CD8-positive, alpha-beta memory T cell (primary cell): ENCODE results near the gene PRMT7. TPM values are rescaled to one million over a fixed set of nuclear protein-coding genes. Genes with fewer than 3 reads are reported as not detected.

ENCODE experiments used
- CTCF ChIA-PET: fragments of 350-600 bp; sonication (Branson Sonifier 250); formaldehyde crosslinking; loops from one replicate; lab custom pipeline; 2021; ENCODE audit warnings: antibody characterized with exemption; lab: Charles Lee
- POLR2A ChIA-PET: fragments of 350-600 bp; sonication (Branson Sonifier 250); formaldehyde crosslinking; loops from one replicate; lab custom pipeline; 2021; ENCODE audit warnings: antibody characterized with exemption; lab: Charles Lee
- DNase-seq, 5 donors: peaks; one replicate each; pipeline versions ENCODE4 v3.0.0 to v3.0.0-alpha.2; 2020 to 2022; ENCODE audit warnings: mixed read lengths in 1 of 5
- H3K27ac ChIP-seq: one replicate; pipeline ENCODE4 v1.7.0; 2013; ENCODE audit warnings: low read depth, mild to moderate bottlenecking, low read length, moderate library complexity
- H3K27me3 ChIP-seq: 2 replicates; pipeline ENCODE4 v1.7.0; 2013; ENCODE audit warnings: low read length, mild to moderate bottlenecking; ENCODE audit not compliant: insufficient read depth, poor library complexity, severe bottlenecking
- H3K36me3 ChIP-seq: 2 replicates; pipeline ENCODE4 v1.7.0; 2013; ENCODE audit warnings: mild to moderate bottlenecking, low read length, moderate library complexity; ENCODE audit not compliant: insufficient read depth
- H3K4me1 ChIP-seq: 2 replicates; pipeline ENCODE4 v1.7.0; 2013; ENCODE audit warnings: mild to moderate bottlenecking, low read length, moderate library complexity; ENCODE audit not compliant: insufficient read depth
- H3K4me3 ChIP-seq: 2 replicates; pipeline ENCODE4 v1.7.0; 2013; ENCODE audit warnings: mild to moderate bottlenecking, low read length
- H3K9me3 ChIP-seq: 2 replicates; pipeline ENCODE4 v1.7.0; 2013; ENCODE audit warnings: mild to moderate bottlenecking, low read length
- H3K27ac Mint-ChIP-seq, 8 donors: one replicate each; pipeline ENCODE4 v1.8.0; 2020 to 2021; ENCODE audit warnings: mixed read lengths in 8 of 8, mild to moderate bottlenecking in 6 of 8, inconsistent platforms in 3 of 8, moderate library complexity in 3 of 8
- H3K27me3 Mint-ChIP-seq, 2 donors: one replicate each; pipeline ENCODE4 v1.8.0; 2020 to 2021; ENCODE audit warnings: mixed read lengths in 2 of 2, mild to moderate bottlenecking in 1 of 2, moderate library complexity in 1 of 2
- H3K36me3 Mint-ChIP-seq, 3 donors: one replicate each; pipeline ENCODE4 v1.8.0; 2020 to 2021; ENCODE audit warnings: mixed read lengths in 3 of 3, inconsistent platforms in 1 of 3, mild to moderate bottlenecking in 1 of 3
- H3K4me1 Mint-ChIP-seq, 3 donors: one replicate each; pipeline ENCODE4 v1.8.0; 2020 to 2021; ENCODE audit warnings: mixed read lengths in 3 of 3, inconsistent platforms in 1 of 3, mild to moderate bottlenecking in 1 of 3
- H3K4me3 Mint-ChIP-seq, 7 donors: one replicate each; pipeline ENCODE4 v1.8.0; 2020 to 2021; ENCODE audit warnings: mixed read lengths in 7 of 7, mild to moderate bottlenecking in 6 of 7, moderate library complexity in 4 of 7, inconsistent platforms in 2 of 7
- H3K9me3 Mint-ChIP-seq, 5 donors: one replicate each; pipeline ENCODE4 v1.8.0; 2020 to 2022; ENCODE audit warnings: mixed read lengths in 5 of 5, mild to moderate bottlenecking in 3 of 5, moderate library complexity in 2 of 5, inconsistent platforms in 1 of 5
- polyA plus RNA-seq: library from polyadenylated mRNA; unstranded; fragments of 300-500 nt; fragmentation: Illumina TruSeq; gene quantifications from one replicate; pipeline ENCODE4 v1.2.3, GENCODE V29; 2021
- total RNA-seq, 2 experiments: library from RNA; stranded (reverse); gene quantifications; one replicate each; pipeline ENCODE4 v1.2.3, GENCODE V29; 2021

The PRMT7 gene
- total and polyA plus RNA-seq, 3 experiments from 2014 or later = 41.8 to 67.5 (median 61.1) TPM

DNA sequence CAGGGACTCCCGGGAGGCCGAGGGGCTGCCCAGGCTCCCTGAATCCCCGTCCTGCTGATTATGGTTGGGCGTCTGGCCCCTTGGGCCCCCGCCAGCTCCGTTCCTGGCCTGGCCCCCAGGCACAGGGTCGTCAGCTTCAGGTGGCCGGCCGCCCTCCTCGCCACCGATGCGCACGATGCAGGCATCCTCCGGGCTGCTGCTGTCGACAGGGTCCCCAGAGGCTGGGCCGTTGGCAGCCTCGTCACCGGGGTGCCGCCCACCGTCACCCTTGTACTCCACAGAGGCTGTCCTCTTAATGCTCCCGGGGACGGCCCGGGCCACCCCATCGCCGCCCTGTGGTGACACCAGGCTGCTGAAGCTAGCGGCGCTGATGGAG is 60.4 kb downstream of the PRMT7 start:
- H3K27ac Mint-ChIP-seq = no peak overlapping the region
- H3K9me3 ChIP-seq = no peaks in the 10 kb centered on the region
- H3K36me3 ChIP-seq = no peaks in the 10 kb centered on the region
- H3K27me3 ChIP-seq = no peaks in the 10 kb centered on the region
- DNase-seq = no peak
- H3K27ac ChIP-seq = no peak overlapping the region
- peaks cover 39% of the 10 kb centered on the region for H3K4me1 ChIP-seq
- H3K36me3 Mint-ChIP-seq = no peaks in the 10 kb centered on the region
- H3K4me1 Mint-ChIP-seq = peaks cover 36 to 55% (median 41%) of the 10 kb centered on the region in 3 donors
- peaks cover 0 to 4% of the 10 kb centered on the region in 2 donors for H3K27me3 Mint-ChIP-seq
- CTCF ChIA-PET = interaction anchor here (0.8 to 2.5 kb wide), 6 partner anchors 45 to 150 kb away, joined by 3 to 10 read pairs (median 5); no protein-coding TSS in a partner anchor
- H3K4me3 ChIP-seq = no peak overlapping the region
- H3K4me3 Mint-ChIP-seq = peak overlapping the region in 2 of 7 donors; percentile 38 to 84
- POLR2A ChIA-PET = interaction anchor here (1.1 kb wide), 1 partner anchor 9 kb away, joined by 3 read pairs; no protein-coding TSS in a partner anchor
- no peaks in the 10 kb centered on the region for H3K9me3 Mint-ChIP-seq

DNA sequence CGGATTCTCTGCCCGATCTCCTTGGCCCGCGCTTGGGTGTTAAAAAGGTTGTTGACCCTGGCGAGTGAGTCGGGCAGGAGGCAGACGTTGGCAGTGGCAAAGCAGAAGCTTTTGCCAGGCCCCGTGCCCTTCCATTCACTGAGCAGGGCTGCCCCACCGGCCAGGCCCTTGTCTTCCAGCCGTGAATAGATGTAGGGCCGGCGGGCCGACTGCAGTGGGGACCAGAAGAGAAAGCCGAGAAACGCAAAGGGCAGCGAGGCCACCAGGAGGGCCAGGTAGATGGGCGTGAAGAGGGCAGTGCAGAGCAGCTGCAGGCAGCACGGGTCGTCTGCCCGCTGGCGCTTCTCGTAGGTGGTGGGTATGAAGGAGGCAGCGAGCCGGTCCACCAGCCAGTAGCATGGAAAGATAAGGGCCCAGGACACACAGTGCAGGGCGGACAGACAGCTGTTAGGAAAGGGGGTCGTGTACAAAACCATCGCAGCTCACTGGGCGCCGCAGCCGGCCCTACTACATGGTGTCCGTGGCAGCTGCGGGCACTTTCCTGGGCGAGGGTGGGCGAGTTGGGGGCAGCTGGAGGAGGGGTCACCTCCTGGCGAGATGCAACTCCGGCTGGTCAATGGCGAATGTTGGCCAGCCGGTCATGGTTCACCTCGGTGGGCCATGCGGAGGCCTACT is 61.0 kb downstream of the PRMT7 start:
- ChIA-PET POLR2A (interaction anchor here (1.1 kb wide), 1 partner anchor 10 kb away, joined by 3 read pairs; no protein-coding TSS in a partner anchor), CTCF (interaction anchor here (1.2 to 2.5 kb wide), 4 partner anchors 44 to 149 kb away, joined by 4 to 10 read pairs (median 6); no protein-coding TSS in a partner anchor)
- Mint-ChIP-seq H3K4me3 (no peak overlapping the region), H3K9me3 (no peaks in the 10 kb centered on the region), H3K36me3 (no peaks in the 10 kb centered on the region), H3K4me1 (peaks cover 35 to 54% (median 41%) of the 10 kb centered on the region in 3 donors), H3K27ac (peak overlapping the region in 1 of 8 donors; percentile 72), H3K27me3 (peaks cover 0 to 3% of the 10 kb centered on the region in 2 donors)
- Histone ChIP-seq H3K4me1 (peaks cover 39% of the 10 kb centered on the region), H3K36me3 (no peaks in the 10 kb centered on the region), H3K27me3 (no peaks in the 10 kb centered on the region), H3K27ac (no peak overlapping the region), H3K4me3 (no peak overlapping the region), H3K9me3 (no peaks in the 10 kb centered on the region)
- DNase-seq = peak in 1 of 5 donors; percentile 39

DNA sequence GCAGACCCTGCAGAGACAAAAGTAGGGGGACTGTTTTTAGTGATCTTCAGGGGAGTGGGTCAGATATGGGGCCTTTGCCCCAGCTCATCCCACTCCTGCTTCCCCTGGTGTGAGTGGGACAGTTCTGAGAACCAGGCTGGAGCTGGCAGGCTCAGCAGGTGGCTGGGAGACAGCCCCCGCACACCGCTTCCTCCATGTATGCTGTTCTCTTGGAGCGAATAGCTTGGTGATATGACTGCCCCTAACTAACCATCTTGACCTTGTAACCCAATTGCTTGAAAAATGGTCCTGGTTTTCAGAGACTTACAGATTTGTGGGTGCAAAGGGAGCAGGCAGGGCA is 61.5 kb downstream of the PRMT7 start:
- Mint-ChIP-seq H3K27ac (peak overlapping the region in 1 of 8 donors; percentile 68), H3K27me3 (peaks cover 0 to 3% of the 10 kb centered on the region in 2 donors), H3K4me3 (no peak overlapping the region), H3K4me1 (peaks cover 32 to 50% (median 36%) of the 10 kb centered on the region in 3 donors), H3K9me3 (no peaks in the 10 kb centered on the region), H3K36me3 (no peaks in the 10 kb centered on the region)
- no peak overlapping the region for H3K4me3 ChIP-seq
- H3K27ac ChIP-seq = no peak overlapping the region
- H3K27me3 ChIP-seq = no peaks in the 10 kb centered on the region
- CTCF ChIA-PET = interaction anchor here (2.5 kb wide), 1 partner anchor 43 kb away, joined by 5 read pairs; no protein-coding TSS in a partner anchor
- H3K9me3 ChIP-seq = no peaks in the 10 kb centered on the region
- no peak for DNase-seq
- H3K4me1 ChIP-seq = peaks cover 39% of the 10 kb centered on the region
- POLR2A ChIA-PET = no interaction called here
- H3K36me3 ChIP-seq = no peaks in the 10 kb centered on the region

DNA sequence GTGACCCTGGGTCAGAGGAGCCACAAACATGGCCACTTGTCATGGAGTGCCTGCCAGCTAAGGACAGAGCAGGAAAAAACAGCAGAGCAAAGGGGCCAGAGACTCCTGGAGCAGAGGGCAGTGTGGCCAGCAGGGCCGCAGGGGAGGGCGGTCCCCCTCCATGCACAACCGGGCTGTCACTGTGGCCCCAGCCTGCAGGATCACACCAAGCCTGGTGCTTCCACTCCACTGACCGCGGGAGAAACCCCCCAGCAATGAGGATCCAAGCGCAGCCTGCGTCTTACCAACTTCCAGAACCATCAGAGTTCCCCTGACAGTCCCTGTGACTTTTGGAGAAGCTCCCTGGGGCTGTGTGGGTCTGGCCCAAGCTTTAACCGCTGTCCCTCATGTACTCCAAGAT is 62.0 kb downstream of the PRMT7 start:
- ChIA-PET CTCF (no interaction called here), POLR2A (interaction anchor here (0.6 kb wide), 1 partner anchor 413 kb away, joined by 3 read pairs; no protein-coding TSS in a partner anchor)
- no peak overlapping the region for H3K27ac ChIP-seq
- peaks cover 37% of the 10 kb centered on the region for H3K4me1 ChIP-seq
- Mint-ChIP-seq H3K4me3 (no peak overlapping the region), H3K27me3 (no peaks in the 10 kb centered on the region), H3K27ac (peak overlapping the region in 1 of 8 donors; percentile 70), H3K36me3 (no peaks in the 10 kb centered on the region), H3K4me1 (peaks cover 30 to 45% (median 32%) of the 10 kb centered on the region in 3 donors), H3K9me3 (no peaks in the 10 kb centered on the region)
- H3K4me3 ChIP-seq = no peak overlapping the region
- peak in 1 of 5 donors; percentile 37 for DNase-seq
- H3K27me3 ChIP-seq = no peaks in the 10 kb centered on the region
- H3K9me3 ChIP-seq = no peaks in the 10 kb centered on the region
- no peaks in the 10 kb centered on the region for H3K36me3 ChIP-seq

DNA sequence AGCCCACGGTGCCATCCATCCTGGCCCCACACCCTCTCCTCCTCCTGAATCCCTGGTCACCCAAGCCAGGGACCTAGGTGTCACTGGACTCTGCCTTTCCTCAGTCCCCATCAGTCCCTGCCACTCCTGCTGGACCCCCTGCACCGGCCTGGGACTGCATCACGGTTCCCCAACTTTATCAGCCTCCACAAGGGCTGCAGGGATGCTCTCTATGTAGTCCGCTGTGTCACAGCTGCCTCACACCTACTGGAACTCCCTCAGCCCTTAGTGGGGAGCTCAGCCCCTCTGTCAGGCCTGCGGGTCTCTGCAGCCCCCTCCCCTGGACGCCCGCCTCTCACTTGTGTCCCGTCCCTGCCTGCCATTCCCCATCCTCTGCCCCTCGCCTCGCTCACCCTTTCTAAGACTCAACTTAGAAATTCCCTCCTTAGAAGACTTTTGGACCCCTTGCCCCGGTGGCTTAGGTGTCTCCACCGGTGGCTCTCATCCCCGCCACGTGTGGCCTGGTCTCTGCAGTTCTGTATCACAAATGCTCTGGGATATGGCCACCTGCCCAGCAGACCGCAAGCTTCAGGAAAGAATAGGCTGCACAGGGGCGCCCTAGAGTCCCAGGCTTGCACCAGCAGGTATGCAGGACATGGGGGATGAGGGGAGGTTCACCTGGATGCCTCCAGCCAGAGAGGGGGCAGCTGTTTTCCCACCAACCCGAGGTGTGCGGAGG is 62.9 kb downstream of the PRMT7 start:
- Histone ChIP-seq H3K4me1 (peaks cover 30% of the 10 kb centered on the region), H3K27ac (no peak overlapping the region), H3K4me3 (no peak overlapping the region), H3K27me3 (no peaks in the 10 kb centered on the region), H3K36me3 (no peaks in the 10 kb centered on the region), H3K9me3 (no peaks in the 10 kb centered on the region)
- no peaks in the 10 kb centered on the region for H3K27me3 Mint-ChIP-seq
- H3K4me1 Mint-ChIP-seq = peaks cover 22 to 36% (median 24%) of the 10 kb centered on the region in 3 donors
- peak in 1 of 5 donors; percentile 33 for DNase-seq
- POLR2A ChIA-PET = interaction anchor here (0.6 kb wide), 1 partner anchor 412 kb away, joined by 3 read pairs; no protein-coding TSS in a partner anchor
- H3K27ac Mint-ChIP-seq = peak overlapping the region in 1 of 8 donors; percentile 33
- no peaks in the 10 kb centered on the region for H3K36me3 Mint-ChIP-seq
- CTCF ChIA-PET = no interaction called here
- no peaks in the 10 kb centered on the region for H3K9me3 Mint-ChIP-seq
- peak overlapping the region in 1 of 7 donors; percentile 78 for H3K4me3 Mint-ChIP-seq

DNA sequence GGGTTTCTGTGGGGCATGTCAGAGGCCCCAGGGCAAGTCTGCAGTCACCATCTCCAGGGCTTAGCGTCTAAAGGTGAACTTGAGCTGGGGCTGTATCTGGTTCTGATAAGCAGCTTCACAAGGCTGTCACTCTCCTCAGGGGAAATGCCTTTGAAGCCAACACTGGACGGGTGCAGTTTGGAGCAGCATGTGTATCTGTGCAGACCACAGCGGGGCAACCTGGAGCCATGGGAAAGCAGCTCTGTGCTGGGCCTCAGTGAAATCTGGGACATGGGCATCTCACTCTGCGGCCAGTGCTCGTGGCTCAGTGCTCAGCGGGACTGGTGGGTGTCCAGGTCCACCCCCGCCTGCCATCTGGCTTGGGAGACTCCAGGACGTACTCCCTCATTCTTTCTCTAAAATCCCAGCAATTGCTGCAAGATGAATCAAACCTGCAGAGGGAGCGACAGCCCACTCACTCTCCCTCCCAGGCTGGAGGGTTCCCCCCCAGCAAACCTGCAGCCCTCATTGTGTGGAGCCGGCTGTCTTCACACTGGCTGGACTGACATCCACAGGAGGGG is 63.5 kb downstream of the PRMT7 start:
- peaks cover 17 to 34% (median 24%) of the 10 kb centered on the region in 3 donors for H3K4me1 Mint-ChIP-seq
- POLR2A ChIA-PET = no interaction called here
- CTCF ChIA-PET = no interaction called here
- no peak overlapping the region for H3K4me3 Mint-ChIP-seq
- H3K36me3 ChIP-seq = no peaks in the 10 kb centered on the region
- H3K9me3 Mint-ChIP-seq = no peaks in the 10 kb centered on the region
- no peak overlapping the region for H3K4me3 ChIP-seq
- no peaks in the 10 kb centered on the region for H3K27me3 ChIP-seq
- H3K27ac ChIP-seq = no peak overlapping the region
- H3K9me3 ChIP-seq = no peaks in the 10 kb centered on the region
- no peaks in the 10 kb centered on the region for H3K36me3 Mint-ChIP-seq
- H3K4me1 ChIP-seq = peaks cover 30% of the 10 kb centered on the region
- H3K27me3 Mint-ChIP-seq = no peaks in the 10 kb centered on the region
- DNase-seq = no peak
- peak overlapping the region in 1 of 8 donors; percentile 29 for H3K27ac Mint-ChIP-seq

DNA sequence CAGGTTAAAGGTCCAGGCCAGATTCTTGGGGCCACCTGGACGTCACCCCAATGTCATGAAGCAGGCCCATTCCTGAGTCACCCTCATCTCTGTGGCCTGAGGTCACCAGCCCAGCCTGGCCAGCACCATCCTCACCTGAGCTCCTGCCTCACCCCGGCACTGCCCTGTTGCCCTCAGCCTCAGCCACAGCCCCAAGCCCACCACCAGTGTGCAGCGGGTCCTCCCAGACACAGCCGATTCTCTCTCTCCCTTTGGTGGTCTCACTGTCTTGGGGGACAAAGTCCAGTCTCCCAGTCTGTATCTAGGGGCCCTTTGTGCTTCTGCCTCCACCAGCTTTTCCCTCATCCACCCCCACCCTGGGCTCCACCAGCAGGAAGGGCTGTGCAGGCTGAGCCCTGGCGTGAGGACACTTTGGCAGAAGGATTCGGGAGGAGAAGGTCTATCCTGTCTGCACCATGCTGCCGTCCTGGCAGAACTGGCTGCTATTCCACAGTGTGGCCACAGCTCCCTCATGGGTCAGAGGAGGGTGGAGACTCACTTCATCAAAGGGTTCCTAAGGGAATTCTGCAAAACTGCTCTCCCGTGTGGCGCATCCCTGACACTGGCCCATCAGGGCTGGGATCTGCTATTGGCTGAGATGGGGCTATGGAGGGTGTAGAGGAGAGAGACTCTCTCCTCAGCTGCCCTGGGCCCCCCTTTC is 64.3 kb downstream of the PRMT7 start:
- CTCF ChIA-PET = interaction anchor here (1.0 kb wide), 1 partner anchor 22 kb away, joined by 5 read pairs; no protein-coding TSS in a partner anchor

More for the DNA sequence above, 64.3 kb downstream of the PRMT7 start:
- Histone ChIP-seq H3K9me3 (no peaks in the 10 kb centered on the region), H3K27ac (no peak overlapping the region), H3K4me3 (no peak overlapping the region), H3K4me1 (peaks cover 29% of the 10 kb centered on the region), H3K27me3 (no peaks in the 10 kb centered on the region), H3K36me3 (no peaks in the 10 kb centered on the region)
- H3K36me3 Mint-ChIP-seq = no peaks in the 10 kb centered on the region
- H3K27me3 Mint-ChIP-seq = no peaks in the 10 kb centered on the region
- no peaks in the 10 kb centered on the region for H3K9me3 Mint-ChIP-seq
- H3K27ac Mint-ChIP-seq = peak overlapping the region in 1 of 8 donors; percentile 82
- POLR2A ChIA-PET = no interaction called here
- H3K4me1 Mint-ChIP-seq = peaks cover 11 to 32% (median 22%) of the 10 kb centered on the region in 3 donors
- DNase-seq = no peak
- H3K4me3 Mint-ChIP-seq = no peak overlapping the region
